MM.1S (cell line): Measurements from ENCODE around the gene TIMMDC1.

ENCODE experiments used
- CTCF ChIP-seq: fragments of 300-600 bp; sonication (generic); IDR thresholded peaks from 2 replicates; pipeline ENCODE4 v1.5.1; 2016; ENCODE audit warnings: antibody characterized with exemption, low read length, mixed read lengths
- EZH2 ChIP-seq: fragments of 300-600 bp; sonication (generic); optimal IDR thresholded peaks from 2 replicates; pipeline ENCODE3; 2017; ENCODE audit warnings: low read depth, mild to moderate bottlenecking, antibody characterized with exemption, low read length, mixed read lengths
- EZH2phosphoT487 ChIP-seq: fragments of 300-600 bp; sonication (generic); IDR thresholded peaks from 2 replicates; pipeline ENCODE4 v1.6.1; 2018; ENCODE audit warnings: antibody characterized with exemption, low read length

- TF ChIP-seq CTCF (no peak), EZH2 (no peak), EZH2phosphoT487 (no peak)
Measured at GRCh38 chr3:119531151-119531550, 32.8 kb downstream of the TIMMDC1 start.
